Esophagus (tissue), 2 donors: ENCODE measurements around the gene NES. TPM values are rescaled to one million over a fixed set of nuclear protein-coding genes. Genes with fewer than 3 reads are reported as not detected.
A peak's percentile ranks its signal among the peaks of the same experiment; 100 is the strongest.
"Not testable (repeated sequence)": the region's sequence is repeated elsewhere in the genome, so short reads cannot be mapped to it uniquely, and the experiment has no call there.

ENCODE experiments used
- H3K27ac ChIP-seq, 2 donors: one replicate each; pipeline ENCODE4 v1.5.1; 2013; ENCODE audit warnings: low read depth in 2 of 2, mild to moderate bottlenecking in 2 of 2, inconsistent platforms in 1 of 2, low read length in 1 of 2, moderate library complexity in 1 of 2
- H3K27me3 ChIP-seq, 2 donors: one replicate each; pipeline ENCODE4 v1.6.1; 2013; ENCODE audit warnings: low read length in 2 of 2, control low read depth in 1 of 2, mild to moderate bottlenecking in 1 of 2; ENCODE audit not compliant: insufficient read depth in 2 of 2, control insufficient read depth in 1 of 2
- H3K36me3 ChIP-seq, 2 donors: one replicate each; pipeline ENCODE4 v1.6.1; 2013; ENCODE audit warnings: low read length in 1 of 2; ENCODE audit not compliant: control insufficient read depth in 2 of 2, insufficient read depth in 2 of 2
- H3K4me1 ChIP-seq, 2 donors: one replicate each; pipeline ENCODE4 v1.6.1; 2013; ENCODE audit warnings: low read length in 1 of 2; ENCODE audit not compliant: control insufficient read depth in 2 of 2, insufficient read depth in 2 of 2
- H3K4me3 ChIP-seq, 2 donors: one replicate each; pipeline ENCODE4 v1.5.1; 2013; ENCODE audit warnings: low read length in 2 of 2, mild to moderate bottlenecking in 2 of 2, low read depth in 1 of 2, moderate library complexity in 1 of 2
- H3K9me3 ChIP-seq, 2 donors: one replicate each; pipeline ENCODE4 v1.6.1; 2013; ENCODE audit warnings: mild to moderate bottlenecking in 2 of 2, low read depth in 1 of 2, low read length in 1 of 2, moderate library complexity in 1 of 2; ENCODE audit not compliant: control insufficient read depth in 2 of 2, insufficient read depth in 1 of 2
- WGBS, 2 donors: extraction: QIAGEN DNeasy Blood & Tissue Kit; methylation state at CpG; one replicate each; pipeline ENCODE4 v1.1.7; 2013; 5-methylcytosine and 5-hydroxymethylcytosine counted together
- polyA plus RNA-seq, 2 donors: library from polyadenylated mRNA; stranded (reverse); fragments of 200-250 nt; gene quantifications; one replicate each; pipeline ENCODE4 v1.2.3, GENCODE V29; 2013
- donor health status: healthy with polysubstance abuse.
- donor health status: Bipolar disorder and iron deficiency.

The NES gene
- polyA plus RNA-seq, 2 donors = 2.4 to 3.0 TPM

GRCh38 chr1:156642265-156643048 lies 34.8 kb downstream of the NES start:
- Histone ChIP-seq H3K27me3 (peaks cover 0 to 17% of the 10 kb centered on the region in 2 donors), H3K4me3 (peak overlapping the region in 1 of 2 donors; percentile 42), H3K9me3 (no peaks in the 10 kb centered on the region)

GRCh38 chr1:156641761-156642264 lies 35.4 kb downstream of the NES start, which contains the start of gene BCAN:
TSS of gene BCAN (plus strand) at chr1:156642117. CDS start at chr1:156646055, 3,938 bp downstream.
- Histone ChIP-seq H3K27ac (no peak within 1 kb of the TSS), H3K4me1 (peaks cover 4 to 8% of the 10 kb centered on the region in 2 donors), H3K4me3 (peak within 1 kb of the TSS in 1 of 2 donors; percentile 42), H3K27me3 (peaks cover 0 to 11% of the 10 kb centered on the region in 2 donors), H3K36me3 (no peaks in the 10 kb centered on the region), H3K9me3 (no peaks in the 10 kb centered on the region)
- 1 to 2% methylated on average over 39 to 46 of the region's 46 CpGs for WGBS, 2 donors

More at GRCh38 chr1:156642265-156643048, 34.8 kb downstream of the NES start:
- Histone ChIP-seq H3K27ac (no peak overlapping the region), H3K36me3 (no peaks in the 10 kb centered on the region), H3K4me1 (peaks cover 4 to 8% of the 10 kb centered on the region in 2 donors)
- 14 to 25% methylated on average over 36 to 40 of the region's 40 CpGs for WGBS, 2 donors

GRCh38 chr1:156640842-156641706 lies 36.1 kb downstream of the NES start:
- Histone ChIP-seq H3K9me3 (no peaks in the 10 kb centered on the region), H3K27me3 (peaks cover 0 to 7% of the 10 kb centered on the region in 2 donors), H3K4me3 (no peak overlapping the region), H3K4me1 (peaks cover 4 to 8% of the 10 kb centered on the region in 2 donors), H3K27ac (no peak overlapping the region), H3K36me3 (no peaks in the 10 kb centered on the region)
- WGBS, 2 donors = 39 to 40% methylated on average over 6 of the region's 6 CpGs

GRCh38 chr1:156639601-156640101 lies 37.6 kb downstream of the NES start:
- no peak overlapping the region for H3K4me3 ChIP-seq
- 55 to 59% methylated on average over 6 of the region's 6 CpGs for whole genome bisulfite sequencing, 2 donors

GRCh38 chr1:156638189-156638985 lies 38.8 kb downstream of the NES start:
- WGBS, 2 donors = 54 to 57% methylated on average over 8 of the region's 8 CpGs
- Histone ChIP-seq H3K27me3 (peaks cover 0 to 7% of the 10 kb centered on the region in 2 donors), H3K36me3 (no peaks in the 10 kb centered on the region), H3K4me1 (peaks cover 4 to 8% of the 10 kb centered on the region in 2 donors), H3K9me3 (no peaks in the 10 kb centered on the region), H3K27ac (no peak overlapping the region), H3K4me3 (no peak overlapping the region)

More at GRCh38 chr1:156639601-156640101, 37.6 kb downstream of the NES start:
- Histone ChIP-seq H3K4me1 (peaks cover 4 to 8% of the 10 kb centered on the region in 2 donors), H3K9me3 (no peaks in the 10 kb centered on the region), H3K27me3 (peaks cover 0 to 7% of the 10 kb centered on the region in 2 donors), H3K36me3 (no peaks in the 10 kb centered on the region), H3K27ac (no peak overlapping the region)

- Histone ChIP-seq H3K27ac (no peak overlapping the region), H3K4me3 (no peak overlapping the region), H3K4me1 (no peaks in the 10 kb centered on the region), H3K36me3 (no peaks in the 10 kb centered on the region), H3K9me3 (no peaks in the 10 kb centered on the region), H3K27me3 (no peaks in the 10 kb centered on the region)
- 50 to 51% methylated on average over 3 of the region's 3 CpGs for WGBS, 2 donors
Measured at GRCh38 chr1:156632355-156632754, 44.9 kb downstream of the NES start.

- WGBS, 2 donors = 55 to 57% methylated on average over 9 of the region's 9 CpGs
- H3K4me1 ChIP-seq, H3K9me3 ChIP-seq, H3K27ac ChIP-seq, H3K4me3 ChIP-seq, H3K27me3 ChIP-seq, H3K36me3 ChIP-seq: not testable (repeated sequence)
Measured at GRCh38 chr1:156631152-156631551, 46.1 kb downstream of the NES start.

GRCh38 chr1:156629823-156630449 lies 47.3 kb downstream of the NES start:
- WGBS, 2 donors = 71 to 76% methylated on average over 8 of the region's 8 CpGs
- H3K9me3 ChIP-seq = no peaks in the 10 kb centered on the region
- peaks cover 0 to 11% of the 10 kb centered on the region in 2 donors for H3K27me3 ChIP-seq
- H3K4me1 ChIP-seq = peaks cover 7% of the 10 kb centered on the region in 2 donors
- no peak overlapping the region for H3K4me3 ChIP-seq
- no peak overlapping the region for H3K27ac ChIP-seq
- no peaks in the 10 kb centered on the region for H3K36me3 ChIP-seq
